Activated naive CD4-positive, alpha-beta T cell treated with Interleukin-2 at 50 U/mL for 16 hours (primary cell): Measurements from ENCODE around the gene EPS8L3.
"Not testable (repeated sequence)": the region's sequence is repeated elsewhere in the genome, so short reads cannot be mapped to it uniquely, and the experiment has no call there.

Source experiments
- DNase-seq: peaks from one replicate; pipeline ENCODE4 v3.0.0-alpha.2; 2020

The EPS8L3 gene

GRCh38 chr1:109777980-109778625 is 14.4 kb upstream of the EPS8L3 start:
- no peak for DNase-seq

- DNase-seq = no peak
Measured at GRCh38 chr1:109777436-109777835, 13.7 kb upstream of the EPS8L3 start.

GRCh38 chr1:109776911-109777310 is 13.2 kb upstream of the EPS8L3 start:
- DNase-seq = peak; percentile 76

GRCh38 chr1:109776206-109776835 is 12.6 kb upstream of the EPS8L3 start:
- no peak for DNase-seq

- no peak for DNase-seq
Measured at GRCh38 chr1:109775398-109775797, 11.7 kb upstream of the EPS8L3 start.

GRCh38 chr1:109773900-109774485 is 10.3 kb upstream of the EPS8L3 start:
- no peak for DNase-seq

- peak; percentile 70 for DNase-seq
Measured at GRCh38 chr1:109773203-109773899, 9.6 kb upstream of the EPS8L3 start.

GRCh38 chr1:109772658-109773202 is 9.0 kb upstream of the EPS8L3 start:
- DNase-seq = no peak

GRCh38 chr1:109771712-109772657 is 8.3 kb upstream of the EPS8L3 start:
- no peak for DNase-seq

GRCh38 chr1:109770331-109771095 is 6.8 kb upstream of the EPS8L3 start:
- no peak for DNase-seq

GRCh38 chr1:109769330-109770078 is 5.8 kb upstream of the EPS8L3 start:
- DNase-seq = no peak

- DNase-seq = no peak
Measured at GRCh38 chr1:109768820-109769219, 5.1 kb upstream of the EPS8L3 start.

GRCh38 chr1:109768335-109768650 is 4.6 kb upstream of the EPS8L3 start:
- DNase-seq = no peak

GRCh38 chr1:109767637-109768334 is 4.1 kb upstream of the EPS8L3 start:
- no peak for DNase-seq

GRCh38 chr1:109766991-109767636 is 3.4 kb upstream of the EPS8L3 start:
- DNase-seq = not testable (repeated sequence)

GRCh38 chr1:109765896-109766615 is 2.3 kb upstream of the EPS8L3 start:
- no peak for DNase-seq

GRCh38 chr1:109765483-109765815 is 1.7 kb upstream of the EPS8L3 start:
- no peak for DNase-seq

GRCh38 chr1:109764561-109765482 is 1.1 kb upstream of the EPS8L3 start:
- no peak for DNase-seq
